Measurements from ENCODE around the gene RBM12.

DNA sequence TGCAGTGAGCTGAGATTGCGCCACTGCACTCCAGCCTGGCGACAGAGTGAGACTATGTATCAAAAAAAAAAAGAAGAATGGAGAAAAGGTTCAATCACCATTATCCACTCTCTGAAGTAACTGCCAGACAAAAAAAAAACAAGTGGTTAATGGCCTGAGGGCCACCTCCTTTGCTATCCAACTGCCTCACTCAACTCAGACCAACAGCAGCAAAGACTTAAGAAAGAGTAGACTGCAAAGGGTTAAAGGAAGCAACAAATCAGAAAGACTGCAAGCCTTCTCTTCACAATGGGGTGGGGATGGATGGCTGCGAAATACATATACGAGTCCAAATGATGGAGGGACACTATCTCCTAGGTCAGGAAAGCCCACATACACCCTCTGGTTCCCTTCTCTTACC, 31.3 kb upstream of the RBM12 start:
- TF ChIP-seq, protein P1, sequence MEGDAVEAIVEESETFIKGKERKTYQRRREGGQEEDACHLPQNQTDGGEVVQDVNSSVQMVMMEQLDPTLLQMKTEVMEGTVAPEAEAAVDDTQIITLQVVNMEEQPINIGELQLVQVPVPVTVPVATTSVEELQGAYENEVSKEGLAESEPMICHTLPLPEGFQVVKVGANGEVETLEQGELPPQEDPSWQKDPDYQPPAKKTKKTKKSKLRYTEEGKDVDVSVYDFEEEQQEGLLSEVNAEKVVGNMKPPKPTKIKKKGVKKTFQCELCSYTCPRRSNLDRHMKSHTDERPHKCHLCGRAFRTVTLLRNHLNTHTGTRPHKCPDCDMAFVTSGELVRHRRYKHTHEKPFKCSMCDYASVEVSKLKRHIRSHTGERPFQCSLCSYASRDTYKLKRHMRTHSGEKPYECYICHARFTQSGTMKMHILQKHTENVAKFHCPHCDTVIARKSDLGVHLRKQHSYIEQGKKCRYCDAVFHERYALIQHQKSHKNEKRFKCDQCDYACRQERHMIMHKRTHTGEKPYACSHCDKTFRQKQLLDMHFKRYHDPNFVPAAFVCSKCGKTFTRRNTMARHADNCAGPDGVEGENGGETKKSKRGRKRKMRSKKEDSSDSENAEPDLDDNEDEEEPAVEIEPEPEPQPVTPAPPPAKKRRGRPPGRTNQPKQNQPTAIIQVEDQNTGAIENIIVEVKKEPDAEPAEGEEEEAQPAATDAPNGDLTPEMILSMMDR (IDR thresholded peaks at IDR 0.05): no peak
- no peak for TF ChIP-seq POLR2A (IDR thresholded peaks at IDR 0.05)
- no peak for TF ChIP-seq EP300 (IDR thresholded peaks at IDR 0.05; ENCODE audit: low read depth)

Data from transverse colon (tissue), 3 donors.